A673 (cell line): Measurements from ENCODE around the gene HDAC2. TPM values are rescaled to one million over a fixed set of nuclear protein-coding genes. Genes with fewer than 3 reads are reported as not detected.

ENCODE experiments used
- BruUV-seq: library from RNA; stranded (reverse); fragments of 400-500 nt; replicated peaks from 2 replicates; lab custom pipeline; 2021; lab: Mats Ljungman, UMichigan
- CTCF ChIA-PET: fragments of 300-600 bp; sonication (Branson Sonifier 250); formaldehyde crosslinking; loops from one replicate; lab custom pipeline; 2022; ENCODE audit warnings: antibody characterized with exemption; lab: Charles Lee
- POLR2A ChIA-PET: fragments of 300-600 bp; sonication (Branson Sonifier 250); formaldehyde crosslinking; loops from one replicate; lab custom pipeline; 2022; ENCODE audit warnings: antibody characterized with exemption; ENCODE audit not compliant: low non-redundant PET; lab: Charles Lee
- DNase-seq: peaks from one replicate; pipeline ENCODE4 v3.0.0-alpha.2; 2015; ENCODE audit warnings: low spot score
- H3K27ac ChIP-seq: fragments of 200-600 bp; sonication (generic); 2 replicates; pipeline ENCODE4 v1.5.1; 2016; ENCODE audit warnings: mixed run types, low read depth, mild to moderate bottlenecking, mixed read lengths, antibody characterized with exemption, low read length; ENCODE audit not compliant: poor library complexity, severe bottlenecking
- H3K27me3 ChIP-seq: fragments of 200-600 bp; sonication (generic); replicated peaks from 2 replicates; pipeline ENCODE4 v1.6.1; 2017; ENCODE audit warnings: mixed run types, low read depth, mild to moderate bottlenecking, mixed read lengths, antibody characterized with exemption, low read length; ENCODE audit not compliant: insufficient read depth, poor library complexity
- H3K36me3 ChIP-seq: fragments of 200-600 bp; sonication (generic); 2 replicates; pipeline ENCODE4 v1.6.1; 2016; ENCODE audit warnings: mixed run types, mild to moderate bottlenecking, mixed read lengths, antibody characterized with exemption, low read length; ENCODE audit not compliant: insufficient read depth, poor library complexity, severe bottlenecking
- H3K4me1 ChIP-seq: fragments of 200-600 bp; sonication (generic); 2 replicates; pipeline ENCODE4 v1.6.1; 2017; ENCODE audit warnings: mixed run types, mild to moderate bottlenecking, mixed read lengths, antibody characterized with exemption, low read length; ENCODE audit not compliant: insufficient read depth, poor library complexity, severe bottlenecking
- H3K4me3 ChIP-seq: fragments of 200-600 bp; sonication (generic); 2 replicates; pipeline ENCODE4 v1.5.1; 2016; ENCODE audit warnings: low read depth, mixed run types, mild to moderate bottlenecking, mixed read lengths, low read length; ENCODE audit not compliant: poor library complexity, severe bottlenecking
- H3K9me3 ChIP-seq: fragments of 200-600 bp; sonication (generic); 2 replicates; pipeline ENCODE4 v1.6.1; 2016; ENCODE audit warnings: mixed run types, low read depth, mild to moderate bottlenecking, mixed read lengths, antibody characterized with exemption, low read length; ENCODE audit not compliant: poor library complexity, severe bottlenecking
- CTCF ChIP-seq: fragments of 300-800, 200-600 bp; sonication (generic); conservative IDR thresholded peaks from 2 replicates; pipeline ENCODE4 v1.5.1; 2017; ENCODE audit warnings: low read depth, mild to moderate bottlenecking, antibody characterized with exemption, low read length, moderate library complexity, mixed read lengths
- EZH2 ChIP-seq: fragments of 200-600 bp; sonication (generic); IDR thresholded peaks from 2 replicates; pipeline ENCODE4 v1.6.1; 2017; ENCODE audit warnings: borderline replicate concordance, low read depth, mild to moderate bottlenecking, mixed read lengths, antibody characterized with exemption, low read length; ENCODE audit not compliant: poor library complexity, severe bottlenecking
- intact Hi-C: fragments of 100-400 bp; cut with micrococcal nuclease; formaldehyde crosslinking; loops from one replicate; pipeline ENCODE4 v1.10.0; 2022; ENCODE audit not compliant: unreplicated experiment
- total RNA-seq: library from RNA; stranded (reverse); gene quantifications from 2 replicates; pipeline ENCODE4 v1.2.3, GENCODE V29; 2021

The HDAC2 gene
- total RNA-seq, 1 experiment from 2014 or later = 257 TPM

- Histone ChIP-seq H3K4me3 (no peak overlapping the region), H3K36me3 (no peaks in the 10 kb centered on the region), H3K27ac (no peak overlapping the region), H3K9me3 (no peaks in the 10 kb centered on the region), H3K4me1 (no peaks in the 10 kb centered on the region), H3K27me3 (no peaks in the 10 kb centered on the region)
- CTCF ChIA-PET = no interaction called here
- no peak for DNase-seq
- no peak for TF ChIP-seq CTCF
- no peak for TF ChIP-seq EZH2
- BruUV-seq = no TSS peak
- intact Hi-C loops = no loop called here
- POLR2A ChIA-PET = no interaction called here
Observed at GRCh38 chr6:113999284-113999683, 28.3 kb upstream of the HDAC2 start.

GRCh38 chr6:113998811-113999210 is 27.9 kb upstream of the HDAC2 start:
- H3K4me3 ChIP-seq = no peak overlapping the region
- no peaks in the 10 kb centered on the region for H3K36me3 ChIP-seq
- no peak overlapping the region for H3K27ac ChIP-seq
- CTCF ChIA-PET = no interaction called here
- no TSS peak for BruUV-seq
- no peak for TF ChIP-seq CTCF
- intact Hi-C loops = no loop called here
- DNase-seq = no peak
- POLR2A ChIA-PET = no interaction called here
- no peaks in the 10 kb centered on the region for H3K4me1 ChIP-seq
- no peaks in the 10 kb centered on the region for H3K27me3 ChIP-seq
- H3K9me3 ChIP-seq = no peaks in the 10 kb centered on the region

- Histone ChIP-seq H3K4me3 (no peak overlapping the region), H3K9me3 (no peaks in the 10 kb centered on the region), H3K27me3 (no peaks in the 10 kb centered on the region), H3K36me3 (no peaks in the 10 kb centered on the region), H3K4me1 (no peaks in the 10 kb centered on the region), H3K27ac (no peak overlapping the region)
- ChIA-PET POLR2A (no interaction called here), CTCF (no interaction called here)
- TF ChIP-seq EZH2 (no peak), CTCF (no peak)
- BruUV-seq = no TSS peak
- intact Hi-C loops = no loop called here
- no peak for DNase-seq
Observed at GRCh38 chr6:113997116-113997515, 26.2 kb upstream of the HDAC2 start.
